ENCODE results near the gene NFIX. TPM values are rescaled to one million over a fixed set of nuclear protein-coding genes. Genes with fewer than 3 reads are reported as not detected.
A peak's percentile ranks its signal among the peaks of the same experiment; 100 is the strongest.

Gene NFIX
- total RNA-seq, 1 experiment from 2014 or later: 13.9 TPM

GRCh38 chr19:13007292-13008045, 12.2 kb downstream of the NFIX start:
- no peak for DNase-seq (ENCODE audit: low read depth)

- DNase-seq (ENCODE audit: low read depth): no peak
Measured at GRCh38 chr19:13008926-13009787, 13.9 kb downstream of the NFIX start.

DNA sequence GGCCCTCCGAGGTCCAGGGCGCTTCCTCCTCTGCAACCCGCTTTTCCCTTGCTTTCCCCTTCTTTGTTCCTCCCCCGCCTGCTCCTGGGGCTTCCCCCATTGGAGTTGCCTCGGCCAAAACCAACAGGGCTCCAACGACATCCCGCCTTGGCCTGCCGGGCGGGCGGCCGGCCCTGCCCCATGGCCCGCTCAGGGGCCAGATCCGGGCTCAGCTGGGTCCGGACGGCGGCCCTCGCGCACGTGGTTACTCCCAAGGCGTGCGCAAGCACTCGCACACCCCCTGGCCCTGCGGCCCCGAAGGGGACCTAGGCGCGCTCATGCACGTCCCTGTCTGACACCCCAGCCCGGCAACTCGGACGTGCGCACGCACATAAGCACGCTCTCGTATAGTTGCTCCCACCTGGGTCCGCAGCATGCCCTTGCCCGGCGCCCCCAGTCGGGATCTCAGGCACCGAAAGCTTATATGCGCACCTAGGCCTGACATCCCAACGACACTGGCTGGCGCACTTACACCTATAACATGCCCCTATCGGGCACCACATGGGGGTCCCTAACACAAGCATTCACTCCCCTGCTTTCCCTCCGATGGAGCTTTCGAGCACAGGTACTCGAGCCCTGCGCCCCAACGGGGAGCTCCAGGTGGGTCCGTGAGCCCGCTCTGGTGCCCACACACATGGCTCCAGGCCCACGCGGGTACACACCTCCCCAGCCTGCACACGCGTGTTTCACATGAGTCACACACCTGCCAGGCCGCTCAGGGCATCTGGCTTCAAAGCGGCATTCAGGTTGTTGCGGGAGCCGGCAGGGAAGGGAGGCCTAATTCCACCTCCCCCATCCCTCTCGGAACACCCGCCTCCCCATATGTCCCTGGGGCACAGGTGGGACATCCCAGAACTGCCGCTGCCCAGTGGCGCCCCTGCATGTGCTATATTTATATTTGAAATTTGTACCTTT, 15.0 kb downstream of the NFIX start:
- no peak for DNase-seq (ENCODE audit: low read depth)

DNA sequence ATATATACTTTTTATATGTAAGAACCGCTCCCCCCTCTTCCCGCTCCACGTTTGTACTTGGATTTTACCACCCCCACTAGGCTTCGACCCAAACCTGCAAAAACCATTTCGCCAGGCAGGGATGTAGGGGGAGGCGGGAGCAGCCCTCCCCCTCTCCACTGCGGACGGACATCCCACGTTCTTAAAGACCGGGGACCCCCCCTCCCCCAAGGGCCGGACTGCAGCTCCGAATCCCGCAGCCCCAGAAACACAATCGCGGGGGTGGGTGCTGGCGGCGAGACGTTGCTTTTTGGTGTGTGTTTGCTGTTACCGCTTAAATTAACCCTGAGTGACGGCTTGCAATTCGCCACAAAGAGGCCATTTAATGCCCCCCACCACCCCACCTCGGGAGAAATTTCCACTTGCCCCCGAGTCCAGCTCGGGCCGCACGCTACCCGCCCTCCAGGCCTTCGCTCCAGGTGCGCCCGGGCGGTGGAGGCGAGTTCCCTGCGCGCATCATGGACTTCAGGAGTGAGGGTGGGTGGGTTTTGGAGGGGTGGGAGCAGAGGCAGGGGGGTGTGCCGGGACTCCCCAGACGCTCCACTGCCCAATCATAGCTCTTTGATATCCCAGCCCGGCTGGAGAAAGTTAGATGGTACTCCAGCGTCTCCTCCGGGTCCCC, 15.8 kb downstream of the NFIX start:
- DNase-seq (ENCODE audit: low read depth): no peak

DNA sequence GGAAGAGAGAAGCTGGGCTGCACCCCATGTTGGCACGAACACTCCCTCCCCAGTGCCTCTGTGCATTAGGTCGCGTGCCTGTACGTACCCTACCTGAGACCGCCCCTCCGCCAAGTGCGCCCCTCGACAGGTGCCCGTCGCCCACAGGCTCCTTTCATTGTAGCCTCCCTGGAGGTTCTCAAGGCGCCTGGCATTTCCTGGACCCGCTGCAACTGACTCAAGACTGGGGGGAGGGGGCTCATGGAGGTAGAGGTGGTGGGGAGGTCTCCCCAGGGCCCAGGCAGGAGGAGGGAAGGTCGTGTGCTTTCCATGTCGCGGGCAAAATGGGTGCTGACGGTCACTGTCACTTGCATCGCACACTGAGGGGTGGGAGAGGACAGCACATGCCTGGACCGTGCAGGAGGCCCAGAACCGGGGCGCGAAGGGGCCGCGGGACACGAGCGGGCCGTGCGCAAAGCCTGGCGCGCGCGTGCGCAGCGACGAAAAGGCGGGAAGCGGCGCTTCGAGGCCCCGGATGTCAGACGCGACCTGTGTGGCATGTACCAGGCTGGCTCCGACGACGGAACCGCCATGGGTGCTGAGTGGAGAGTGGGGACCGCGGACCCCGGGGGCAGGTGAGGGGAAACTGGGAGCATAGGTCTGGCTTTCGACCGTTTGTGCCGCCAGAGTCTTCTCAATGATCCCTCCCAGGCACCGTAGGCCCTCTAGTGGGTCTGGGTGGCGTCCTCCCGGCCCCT, 16.5 kb downstream of the NFIX start:
- DNase-seq (ENCODE audit: low read depth): no peak

GRCh38 chr19:13012390-13012689, 17.1 kb downstream of the NFIX start:
- no peak for DNase-seq (ENCODE audit: low read depth)

DNA sequence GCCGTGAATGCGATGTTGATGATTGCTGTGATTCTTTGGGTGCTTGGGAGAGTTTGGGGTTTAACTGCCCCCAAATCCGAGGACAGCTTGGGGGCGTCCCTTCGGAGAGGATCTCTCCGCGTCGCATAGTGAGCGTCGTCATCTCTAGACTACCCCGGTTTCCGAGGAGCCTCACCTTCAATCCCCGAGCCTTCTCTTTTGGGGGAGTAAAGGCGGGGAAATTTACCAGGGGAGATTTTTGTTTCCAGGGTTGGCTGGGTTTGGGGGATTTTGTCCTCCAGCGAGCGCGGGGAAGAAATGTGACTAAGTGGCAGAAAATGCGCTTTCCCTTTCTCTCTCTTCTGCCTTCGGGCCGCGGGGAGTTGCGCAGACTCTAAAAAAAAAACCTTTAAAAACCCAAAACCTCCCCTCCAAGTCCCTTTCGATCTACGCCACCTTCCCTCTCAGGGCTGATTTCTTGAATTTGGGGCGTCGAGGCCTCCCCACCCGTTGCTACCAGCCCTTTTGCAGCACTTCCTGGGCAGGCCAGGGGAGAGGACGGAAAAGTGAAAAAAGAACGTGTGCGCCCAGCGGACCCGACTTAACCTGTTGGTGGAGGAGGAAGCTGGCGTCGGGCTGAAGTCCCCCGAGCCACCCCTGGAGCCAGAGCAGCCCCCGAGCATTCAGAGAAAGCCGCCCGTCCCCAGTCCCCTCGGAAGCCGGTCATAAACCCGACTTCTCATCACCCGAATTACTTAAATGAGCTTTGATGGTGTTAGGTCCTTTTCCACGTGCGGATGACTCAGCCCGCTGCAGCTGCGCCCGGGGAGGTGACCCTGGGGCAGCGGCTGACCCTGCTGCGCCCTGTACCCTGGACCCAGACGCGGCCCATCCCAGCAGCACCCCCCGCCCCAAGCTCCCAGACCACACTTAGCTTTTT, 17.7 kb downstream of the NFIX start:
- peak; percentile 82 for DNase-seq (ENCODE audit: low read depth)

- DNase-seq (ENCODE audit: low read depth): no peak
Measured at GRCh38 chr19:13013649-13014048, 18.4 kb downstream of the NFIX start.

GRCh38 chr19:13014101-13014920, 19.0 kb downstream of the NFIX start:
- DNase-seq (ENCODE audit: low read depth): peak; percentile 62

GRCh38 chr19:13014921-13015280, 19.6 kb downstream of the NFIX start:
- no peak for DNase-seq (ENCODE audit: low read depth)

- DNase-seq (ENCODE audit: low read depth): no peak
Measured at GRCh38 chr19:13015361-13016223, 20.3 kb downstream of the NFIX start.

DNA sequence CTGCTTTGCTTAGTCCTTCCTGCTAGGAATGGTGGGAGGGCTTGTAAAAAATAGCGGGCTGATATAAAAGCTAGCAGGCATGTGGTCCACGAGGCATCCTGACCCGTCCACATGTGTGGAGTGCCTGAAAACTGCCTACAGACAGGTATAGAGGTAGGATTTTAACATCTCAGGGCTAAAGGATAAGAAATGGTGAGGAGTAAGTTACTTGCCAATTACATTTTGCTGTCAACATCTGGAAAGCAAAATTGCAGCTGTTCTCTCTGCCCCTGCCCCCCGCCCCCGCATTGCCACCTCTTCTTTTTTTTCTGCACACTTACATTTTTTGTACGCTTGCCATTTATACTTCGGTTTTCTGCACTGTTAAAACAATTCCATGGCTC, 21.0 kb downstream of the NFIX start:
- DNase-seq (ENCODE audit: low read depth): no peak

GRCh38 chr19:13016628-13017305, 21.5 kb downstream of the NFIX start:
- no peak for DNase-seq (ENCODE audit: low read depth)

GRCh38 chr19:13017306-13018034, 22.2 kb downstream of the NFIX start:
- DNase-seq (ENCODE audit: low read depth): no peak

DNA sequence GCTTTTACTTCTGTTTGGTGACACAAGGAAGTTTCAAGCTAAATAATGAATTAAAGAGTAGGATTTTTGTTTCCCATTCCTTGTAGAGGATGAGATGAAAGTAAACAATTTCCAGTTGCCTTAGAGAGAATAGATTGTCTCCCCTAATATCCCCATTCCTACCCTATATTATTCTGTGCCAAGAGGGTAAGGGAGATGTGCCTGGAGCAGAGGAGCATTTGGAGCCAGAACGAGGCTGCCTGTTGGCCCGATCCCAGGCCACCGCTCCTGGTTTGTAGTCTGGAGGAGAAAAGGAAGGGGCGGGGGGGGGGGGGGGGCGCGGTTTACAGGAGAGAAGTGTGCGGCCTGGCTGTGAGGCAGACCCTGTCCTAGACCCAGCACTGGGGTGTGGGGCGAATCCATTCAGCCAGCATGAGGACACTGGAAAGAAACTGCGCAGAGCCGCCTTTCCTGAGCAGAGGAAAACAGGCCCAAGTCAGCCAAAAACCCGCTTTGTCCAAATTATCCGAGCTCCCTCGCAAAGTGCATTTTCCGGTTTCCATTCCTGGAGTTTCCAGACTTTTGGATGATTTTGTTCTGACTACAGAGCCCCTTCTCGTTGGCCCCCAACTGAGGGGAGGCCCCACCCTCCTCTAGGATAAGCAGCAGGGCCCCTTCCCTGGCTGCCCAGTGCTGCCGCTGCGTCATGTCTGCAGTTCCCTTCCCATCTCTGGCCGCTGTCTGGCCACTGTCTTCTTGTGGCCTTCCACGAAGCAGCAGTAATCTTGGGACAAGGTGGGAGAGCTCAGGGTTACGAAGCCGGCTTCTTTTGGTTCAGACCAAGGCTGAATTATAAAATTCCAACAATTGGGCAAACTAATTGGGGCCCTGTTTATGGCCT, 23.0 kb downstream of the NFIX start:
- no peak for DNase-seq (ENCODE audit: low read depth)

DNA sequence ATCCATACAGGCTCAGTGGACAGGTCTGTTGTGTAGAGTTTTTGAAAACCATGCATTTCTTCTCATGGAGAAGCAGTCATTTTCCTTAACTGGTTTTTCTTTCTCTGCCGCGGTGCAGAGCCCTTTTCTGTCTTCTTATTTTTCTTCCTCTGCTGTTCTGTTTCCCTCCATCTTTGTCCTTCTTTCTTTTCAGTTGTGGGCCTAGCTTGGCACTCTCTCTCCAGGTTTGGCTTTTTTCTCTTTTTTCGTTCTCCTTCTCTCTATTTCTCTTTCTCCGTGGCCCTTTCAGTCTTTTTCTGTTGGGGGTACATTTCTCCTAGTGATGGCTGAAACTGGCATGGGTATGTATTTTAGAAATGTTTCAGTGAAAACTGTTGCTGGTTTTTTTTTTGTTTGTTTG, 24.1 kb downstream of the NFIX start:
- no peak for DNase-seq (ENCODE audit: low read depth)
